K562 (cell line): Measurements from ENCODE around the gene CERS1. TPM values are rescaled to one million over a fixed set of nuclear protein-coding genes. Genes with fewer than 3 reads are reported as not detected.
A peak's percentile ranks its signal among the peaks of the same experiment; 100 is the strongest.

ENCODE experiments used
- DMBX1 ChIP-seq: fragments of 250-450 bp; sonication (Bioruptor Pico); IDR thresholded peaks from 2 replicates; pipeline ENCODE4 v1.8.0; 2022; ENCODE audit warnings: inconsistent platforms, mild to moderate bottlenecking, moderate library complexity, borderline replicate concordance
- E2F1 ChIP-seq: sonication (generic); formaldehyde crosslinking; IDR thresholded peaks from 2 replicates; pipeline ENCODE4 v1.8.1; 2023; ENCODE audit warnings: mild to moderate bottlenecking, missing genetic modification reagents, moderate library complexity
- HDAC2 ChIP-seq: fragments of 450-650 bp; IDR thresholded peaks from 2 replicates; pipeline ENCODE4 v1.6.1; 2016; ENCODE audit warnings: mild to moderate bottlenecking
- HES1 ChIP-seq: fragments of 450-650 bp; IDR thresholded peaks from 2 replicates; pipeline ENCODE4 v1.6.1; 2016; ENCODE audit warnings: low read depth, mild to moderate bottlenecking, moderate library complexity
- HEY1 ChIP-seq: fragments of 250-450 bp; sonication (Bioruptor Pico); IDR thresholded peaks from 2 replicates; pipeline ENCODE4 v1.5.0; 2020; ENCODE audit warnings: mild to moderate bottlenecking, moderate library complexity, borderline replicate concordance
- HMGXB4 ChIP-seq: sonication (generic); formaldehyde crosslinking; IDR thresholded peaks from 2 replicates; pipeline ENCODE4 v1.8.1; 2023; ENCODE audit warnings: mild to moderate bottlenecking, missing genetic modification reagents
- KLF13 ChIP-seq: fragments of 450-650 bp; IDR thresholded peaks from 2 replicates; pipeline ENCODE4 v1.6.1; 2016; ENCODE audit warnings: missing genetic modification characterization, low read depth, mild to moderate bottlenecking, missing compliant biosample characterization, moderate library complexity, borderline replicate concordance
- MEIS2 ChIP-seq: fragments of 450-650 bp; IDR thresholded peaks from 2 replicates; pipeline ENCODE4 v1.6.1; 2014; ENCODE audit warnings: mild to moderate bottlenecking; ENCODE audit not compliant: partially characterized antibody
- MYNN ChIP-seq, 2 experiments: sonication (generic); formaldehyde crosslinking in 1 of 2; IDR thresholded peaks; 2 replicates each; pipeline versions ENCODE4 v1.5.0 to v1.6.1; 2016 to 2020; ENCODE audit warnings: antibody characterized with exemption in 1 of 2, missing genetic modification reagents in 1 of 2
- PBX2 ChIP-seq, 2 experiments: IDR thresholded peaks in 1 of 2; conservative IDR thresholded peaks in 1 of 2; 2 replicates each; pipeline ENCODE4 v1.6.1; 2016; ENCODE audit warnings: low read depth in 2 of 2, mild to moderate bottlenecking in 1 of 2, missing compliant biosample characterization in 1 of 2, missing genetic modification characterization in 1 of 2, moderate library complexity in 1 of 2
- RBM25 ChIP-seq: fragments of 200-400 bp; formaldehyde crosslinking; IDR thresholded peaks from 2 replicates; pipeline ENCODE4 v1.6.1; 2018; ENCODE audit warnings: low read length, low read depth, moderate library complexity; ENCODE audit not compliant: severe bottlenecking
- RFX1 ChIP-seq: fragments of 450-650 bp; IDR thresholded peaks from 2 replicates; pipeline ENCODE4 v1.6.1; 2016; ENCODE audit warnings: mild to moderate bottlenecking, moderate library complexity
- TFE3 ChIP-seq: fragments of 450-650 bp; formaldehyde crosslinking; IDR thresholded peaks from 2 replicates; pipeline ENCODE4 v1.4.0; 2020; ENCODE audit warnings: mild to moderate bottlenecking, mixed read lengths
- U2AF1 ChIP-seq: fragments of 200-400 bp; formaldehyde crosslinking; optimal IDR thresholded peaks from 2 replicates; pipeline ENCODE3; 2017; ENCODE audit warnings: mild to moderate bottlenecking, low read depth, low read length, moderate library complexity
- ZFP91 ChIP-seq: sonication (generic); formaldehyde crosslinking; IDR thresholded peaks from 2 replicates; pipeline ENCODE4 v1.8.0; 2022; ENCODE audit warnings: mild to moderate bottlenecking, missing genetic modification reagents
- ZNF507 ChIP-seq: conservative IDR thresholded peaks from 2 replicates; pipeline ENCODE4 v1.6.1; 2017; ENCODE audit warnings: missing genetic modification characterization, missing compliant biosample characterization
- polyA plus RNA-seq, 8 experiments: library from polyadenylated mRNA; depleted of rRNA in 4 of 8; stranded (reverse) in 5 of 8; unstranded in 3 of 8; fragments of >200 nt; fragmentation: Nextera tagmentation in 2 of 8; fragmentation: Illumina TruSeq in 1 of 8; extraction: Ambion mirVana in 2 of 8; extraction: Trizol in 1 of 8; gene quantifications; 2 replicates each; pipeline versions ENCODE4 v1.2.1 to v1.2.3, GENCODE V29; 2011 to 2014; ENCODE audit warnings: inconsistent platforms in 1 of 8, missing spikeins in 1 of 8
- total RNA-seq, 7 experiments: library from RNA; depleted of rRNA in 6 of 7; stranded (reverse); fragments of >200 nt in 6 of 7; fragmentation: Illumina TruSeq in 2 of 7; extraction: Trizol in 2 of 7; gene quantifications; 2 replicates each; pipeline versions ENCODE4 v1.2.1 to v1.2.3, GENCODE V29; 2011 to 2021; ENCODE audit warnings: low replicate concordance in 1 of 7

Gene CERS1
- total and polyA plus RNA-seq, 9 of the 15 experiments (the other 6 are each of a cell fraction or from before 2014, with no cell fraction given), result 0.33 to 1.5 (median 0.86) TPM; not detected in 2

- TF ChIP-seq E2F1 (peak; percentile 57), PBX2 (CRISPR knock-in tag; IDR thresholded peaks at IDR 0.05; ENCODE audit: low read depth) (peak; percentile 70), PBX2 (tag; conservative IDR thresholded peaks at IDR 0.05; ENCODE audit: low read depth) (peak; percentile 99), HES1 (no peak), RFX1 (no peak), ZFP91 (CRISPR knock-in tag) (no peak), HMGXB4 (no peak; the same call in 1 of the 2 replicates), TFE3 (CRISPR knock-in tag) (no peak), KLF13 (no peak), MYNN (IDR thresholded peaks at IDR 0.05) (no peak), MYNN (CRISPR knock-in tag; IDR thresholded peaks at IDR 0.05) (no peak), DMBX1 (CRISPR knock-in tag) (no peak), U2AF1 (no peak), RBM25 (peak; percentile 82), MEIS2 (no peak), HDAC2 (peak; percentile 93), ZNF507 (tag) (no peak), HEY1 (CRISPR knock-in tag) (no peak)
Measured at GRCh38 chr19:18919086-18919899, 23.3 kb upstream of the CERS1 start, which contains the start of the genes COPE and DDX49 (continued).
